Measurements from ENCODE around the gene SSH2. TPM values are rescaled to one million over a fixed set of nuclear protein-coding genes. Genes with fewer than 3 reads are reported as not detected.

The SSH2 gene
- total RNA-seq, 6 experiments from 2014 or later = 22.2 to 27.0 (median 23.2) TPM

GRCh38 chr17:29742210-29742513 lies 187.9 kb downstream of the SSH2 start:
- H3K36me3 Mint-ChIP-seq (ENCODE audit: low read depth) = no peaks in the 10 kb centered on the region; the same call in 1 of the 2 replicates
- no peaks in the 10 kb centered on the region for H3K9me3 Mint-ChIP-seq
- no peak overlapping the region for H3K4me3 Mint-ChIP-seq
- TF ChIP-seq, protein P1, sequence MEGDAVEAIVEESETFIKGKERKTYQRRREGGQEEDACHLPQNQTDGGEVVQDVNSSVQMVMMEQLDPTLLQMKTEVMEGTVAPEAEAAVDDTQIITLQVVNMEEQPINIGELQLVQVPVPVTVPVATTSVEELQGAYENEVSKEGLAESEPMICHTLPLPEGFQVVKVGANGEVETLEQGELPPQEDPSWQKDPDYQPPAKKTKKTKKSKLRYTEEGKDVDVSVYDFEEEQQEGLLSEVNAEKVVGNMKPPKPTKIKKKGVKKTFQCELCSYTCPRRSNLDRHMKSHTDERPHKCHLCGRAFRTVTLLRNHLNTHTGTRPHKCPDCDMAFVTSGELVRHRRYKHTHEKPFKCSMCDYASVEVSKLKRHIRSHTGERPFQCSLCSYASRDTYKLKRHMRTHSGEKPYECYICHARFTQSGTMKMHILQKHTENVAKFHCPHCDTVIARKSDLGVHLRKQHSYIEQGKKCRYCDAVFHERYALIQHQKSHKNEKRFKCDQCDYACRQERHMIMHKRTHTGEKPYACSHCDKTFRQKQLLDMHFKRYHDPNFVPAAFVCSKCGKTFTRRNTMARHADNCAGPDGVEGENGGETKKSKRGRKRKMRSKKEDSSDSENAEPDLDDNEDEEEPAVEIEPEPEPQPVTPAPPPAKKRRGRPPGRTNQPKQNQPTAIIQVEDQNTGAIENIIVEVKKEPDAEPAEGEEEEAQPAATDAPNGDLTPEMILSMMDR (IDR thresholded peaks at IDR 0.05) = no peak
- no peak for DNase-seq
- peaks cover 2% of the 10 kb centered on the region; the same call in 1 of the 2 replicates for H3K27me3 Mint-ChIP-seq (ENCODE audit: insufficient read depth)
- H3K4me1 Mint-ChIP-seq (ENCODE audit: low read depth) = peaks cover 23% of the 10 kb centered on the region
- H3K27ac Mint-ChIP-seq = no peak overlapping the region

DNA sequence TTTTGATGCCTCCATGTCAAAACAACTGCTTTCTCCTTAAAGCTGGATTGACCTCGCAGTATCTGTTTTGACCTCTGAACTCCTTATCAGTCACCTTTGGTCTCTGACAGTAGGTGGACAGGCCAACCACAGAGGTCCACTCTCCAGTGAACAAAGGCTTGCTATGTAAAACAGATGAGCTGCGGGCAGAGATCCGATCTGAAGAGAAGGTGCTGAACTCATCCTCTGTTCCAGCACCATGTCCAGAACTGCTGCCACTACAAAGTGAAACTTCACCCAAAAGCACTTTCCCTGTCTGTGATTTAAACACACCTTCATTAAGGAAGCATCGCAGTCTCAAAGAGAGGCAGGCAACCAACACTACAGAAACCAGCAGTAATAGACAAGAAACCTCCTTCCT lies 190.0 kb downstream of the SSH2 start:
- Mint-ChIP-seq H3K36me3 (ENCODE audit: low read depth) (no peaks in the 10 kb centered on the region; the same call in 1 of the 2 replicates), H3K4me1 (ENCODE audit: low read depth) (peaks cover 13% of the 10 kb centered on the region), H3K27ac (no peak overlapping the region), H3K9me3 (no peaks in the 10 kb centered on the region), H3K4me3 (no peak overlapping the region), H3K27me3 (ENCODE audit: insufficient read depth) (peaks cover 2% of the 10 kb centered on the region; the same call in 1 of the 2 replicates)
- TF ChIP-seq, protein P1 (IDR thresholded peaks at IDR 0.05) = no peak
- no peak for DNase-seq

DNA sequence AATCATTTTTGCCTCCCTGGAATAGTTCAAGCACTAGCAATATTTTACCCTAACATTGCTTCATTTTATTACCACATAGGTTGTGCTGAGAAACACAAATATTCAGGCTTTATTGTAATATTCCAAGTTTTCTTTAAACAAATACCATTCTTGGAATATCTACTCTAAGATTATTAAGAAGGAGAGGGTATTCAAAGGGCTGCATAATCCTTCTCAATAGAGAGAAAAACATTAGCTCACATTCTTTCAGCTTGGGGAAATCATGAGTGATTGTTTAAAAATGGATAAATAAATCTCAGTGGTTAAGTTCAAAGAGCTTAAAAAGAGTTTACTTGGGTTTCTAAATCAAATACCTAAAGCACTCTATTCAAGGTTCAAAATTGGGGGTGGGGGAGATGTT lies 195.4 kb downstream of the SSH2 start:
- no peaks in the 10 kb centered on the region for H3K27me3 Mint-ChIP-seq (ENCODE audit: insufficient read depth)
- peaks cover 31% of the 10 kb centered on the region for H3K4me1 Mint-ChIP-seq (ENCODE audit: low read depth)
- H3K4me3 Mint-ChIP-seq = no peak overlapping the region
- no peak overlapping the region for H3K27ac Mint-ChIP-seq
- peaks cover 2% of the 10 kb centered on the region for H3K36me3 Mint-ChIP-seq (ENCODE audit: low read depth)
- DNase-seq = no peak
- H3K9me3 Mint-ChIP-seq = no peaks in the 10 kb centered on the region
- TF ChIP-seq, protein P1 (IDR thresholded peaks at IDR 0.05) = no peak

GRCh38 chr17:29733166-29733565 lies 196.9 kb downstream of the SSH2 start:
- Mint-ChIP-seq H3K4me1 (ENCODE audit: low read depth) (peaks cover 31% of the 10 kb centered on the region), H3K27me3 (ENCODE audit: insufficient read depth) (no peaks in the 10 kb centered on the region), H3K36me3 (ENCODE audit: low read depth) (peaks cover 17% of the 10 kb centered on the region), H3K9me3 (peaks cover 8% of the 10 kb centered on the region), H3K27ac (peak overlapping the region; percentile 71), H3K4me3 (peak overlapping the region; percentile 65; the same call in 1 of the 2 replicates)
- TF ChIP-seq, protein P1 (IDR thresholded peaks at IDR 0.05) = no peak
- peak; percentile 27 for DNase-seq

DNA sequence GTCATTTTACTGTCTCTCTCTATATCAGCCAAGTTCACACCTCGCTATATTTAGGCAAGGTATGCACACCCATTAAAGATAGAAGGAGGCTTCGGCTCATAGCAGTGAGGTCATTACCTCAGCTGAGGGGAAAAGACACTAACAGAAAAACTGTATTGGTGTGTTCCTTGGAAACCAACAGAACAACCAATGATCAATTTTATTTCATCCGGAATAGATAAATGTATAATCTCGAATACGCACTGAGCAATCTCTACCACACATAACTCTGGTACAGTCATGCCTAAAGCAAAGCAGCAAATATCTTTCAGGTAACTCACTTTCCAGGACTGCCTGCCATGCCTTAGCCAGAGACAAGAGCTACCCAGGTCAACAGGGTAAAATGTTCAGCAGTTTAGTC lies 197.4 kb downstream of the SSH2 start:
- Mint-ChIP-seq H3K27me3 (ENCODE audit: insufficient read depth) (no peaks in the 10 kb centered on the region), H3K27ac (peak overlapping the region; percentile 71), H3K4me3 (peak overlapping the region; percentile 65; the same call in 1 of the 2 replicates), H3K4me1 (ENCODE audit: low read depth) (peaks cover 36% of the 10 kb centered on the region), H3K9me3 (peaks cover 10% of the 10 kb centered on the region), H3K36me3 (ENCODE audit: low read depth) (peaks cover 23% of the 10 kb centered on the region)
- TF ChIP-seq, protein P1 (IDR thresholded peaks at IDR 0.05) = no peak
- peak; percentile 42 for DNase-seq

DNA sequence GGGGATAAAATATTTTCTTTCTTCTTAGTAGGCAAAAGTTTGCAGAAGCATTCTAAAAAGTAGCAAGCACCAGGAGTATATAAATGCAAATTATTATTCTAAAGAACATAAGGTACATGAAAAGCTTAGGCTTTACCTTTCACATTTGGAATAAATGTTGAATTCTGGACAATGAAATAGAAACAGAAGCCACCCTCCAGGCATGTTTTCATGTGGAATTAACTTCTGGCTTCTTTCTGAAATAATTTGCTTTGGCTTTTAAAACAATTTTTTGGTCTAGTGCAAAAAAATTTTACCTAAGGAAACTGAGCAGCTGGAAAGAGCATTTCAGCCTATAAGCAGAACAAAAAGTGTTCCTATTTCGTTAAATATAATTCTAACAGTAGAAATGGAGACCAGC lies 197.8 kb downstream of the SSH2 start:
- Mint-ChIP-seq H3K9me3 (peaks cover 10% of the 10 kb centered on the region), H3K27ac (peak overlapping the region; percentile 71; the same call in 1 of the 2 replicates), H3K4me1 (ENCODE audit: low read depth) (peaks cover 40% of the 10 kb centered on the region), H3K27me3 (ENCODE audit: insufficient read depth) (no peaks in the 10 kb centered on the region), H3K36me3 (ENCODE audit: low read depth) (peaks cover 25% of the 10 kb centered on the region), H3K4me3 (no peak overlapping the region)
- TF ChIP-seq, protein P1 (IDR thresholded peaks at IDR 0.05) = no peak
- DNase-seq = no peak
